ENCODE data around the gene OR2L5. TPM values are rescaled to one million over a fixed set of nuclear protein-coding genes. Genes with fewer than 3 reads are reported as not detected.

The OR2L5 gene, protein sequence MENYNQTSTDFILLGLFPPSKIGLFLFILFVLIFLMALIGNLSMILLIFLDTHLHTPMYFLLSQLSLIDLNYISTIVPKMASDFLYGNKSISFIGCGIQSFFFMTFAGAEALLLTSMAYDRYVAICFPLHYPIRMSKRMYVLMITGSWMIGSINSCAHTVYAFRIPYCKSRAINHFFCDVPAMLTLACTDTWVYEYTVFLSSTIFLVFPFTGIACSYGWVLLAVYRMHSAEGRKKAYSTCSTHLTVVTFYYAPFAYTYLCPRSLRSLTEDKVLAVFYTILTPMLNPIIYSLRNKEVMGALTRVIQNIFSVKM
- not detected in 2 replicates for total RNA-seq
- long read RNA-seq: 0 reads

DNA sequence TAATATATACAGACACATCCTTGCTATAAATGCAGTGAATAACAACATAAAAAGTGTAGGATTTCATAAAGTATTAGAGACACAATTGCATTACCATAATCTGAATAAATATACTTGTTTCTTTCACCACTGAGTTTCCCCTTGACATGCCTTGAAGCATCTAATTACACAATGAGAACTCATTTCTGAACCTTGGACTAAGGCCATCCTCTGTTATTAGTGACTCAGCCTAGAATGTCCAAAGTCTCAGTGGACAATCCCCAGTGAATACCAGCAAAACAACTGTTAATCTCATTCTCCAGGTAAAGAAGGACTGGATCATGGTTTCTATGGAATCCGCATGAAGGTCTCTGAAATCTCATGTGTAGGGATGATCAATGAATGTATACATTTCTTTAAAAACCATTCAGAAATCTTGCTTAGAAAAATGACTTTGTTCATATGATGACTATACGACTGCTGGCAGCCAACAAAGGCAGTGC lies at the start of gene OR2L5:
TSS of gene OR2L5 (plus strand) at position 432 of the 482 bp plus-strand sequence. CDS start 8,288 bp downstream, outside the sequence.
- H3K9me3 Mint-ChIP-seq: peaks cover 28% of the 10 kb centered on the region
- H3K36me3 Mint-ChIP-seq (ENCODE audit: low read depth): peaks cover 3% of the 10 kb centered on the region
- DNase-seq (ENCODE audit: low read depth, low spot score): no peak
- H3K27ac Mint-ChIP-seq (ENCODE audit: unreplicated experiment): no peak within 1 kb of the TSS
- TF ChIP-seq CTCF (conservative IDR thresholded peaks at IDR 0.05): no peak
- H3K4me1 Mint-ChIP-seq: no peaks in the 10 kb centered on the region
- H3K4me3 Mint-ChIP-seq: no peak within 1 kb of the TSS
- H3K27me3 Mint-ChIP-seq (ENCODE audit: low read depth): no peaks in the 10 kb centered on the region

GRCh38 chr1:247964933-247965332 lies 48.5 kb upstream of the OR2L5 start, which contains the start of gene OR2AK2:
TSS of gene OR2AK2 (plus strand) at chr1:247965233. CDS start at chr1:247965377, 144 bp downstream.
- DNase-seq (ENCODE audit: low read depth, low spot score): no peak
- Mint-ChIP-seq H3K4me1 (no peaks in the 10 kb centered on the region), H3K27me3 (ENCODE audit: low read depth) (no peaks in the 10 kb centered on the region), H3K36me3 (ENCODE audit: low read depth) (no peaks in the 10 kb centered on the region), H3K4me3 (no peak within 1 kb of the TSS), H3K9me3 (peaks cover 16% of the 10 kb centered on the region), H3K27ac (ENCODE audit: unreplicated experiment) (no peak within 1 kb of the TSS)
- TF ChIP-seq CTCF (conservative IDR thresholded peaks at IDR 0.05): no peak

GRCh38 chr1:247966532-247967204 lies 46.8 kb upstream of the OR2L5 start:
- Mint-ChIP-seq H3K27ac (ENCODE audit: unreplicated experiment) (no peak overlapping the region), H3K4me1 (no peaks in the 10 kb centered on the region), H3K9me3 (peaks cover 12% of the 10 kb centered on the region), H3K4me3 (no peak overlapping the region), H3K27me3 (ENCODE audit: low read depth) (no peaks in the 10 kb centered on the region), H3K36me3 (ENCODE audit: low read depth) (no peaks in the 10 kb centered on the region)
- TF ChIP-seq CTCF (conservative IDR thresholded peaks at IDR 0.05): no peak
- DNase-seq (ENCODE audit: low read depth, low spot score): no peak

- Mint-ChIP-seq H3K27me3 (ENCODE audit: low read depth) (no peaks in the 10 kb centered on the region), H3K36me3 (ENCODE audit: low read depth) (peaks cover 15% of the 10 kb centered on the region), H3K9me3 (peaks cover 35% of the 10 kb centered on the region), H3K4me3 (no peak overlapping the region), H3K4me1 (no peaks in the 10 kb centered on the region), H3K27ac (ENCODE audit: unreplicated experiment) (no peak overlapping the region)
- DNase-seq (ENCODE audit: low read depth, low spot score): no peak
- no peak for TF ChIP-seq CTCF (conservative IDR thresholded peaks at IDR 0.05)
Observed at GRCh38 chr1:247992986-247993385, 20.5 kb upstream of the OR2L5 start.

- DNase-seq (ENCODE audit: low read depth, low spot score): no peak
- H3K4me1 Mint-ChIP-seq: no peaks in the 10 kb centered on the region
- H3K27ac Mint-ChIP-seq (ENCODE audit: unreplicated experiment): no peak overlapping the region
- H3K4me3 Mint-ChIP-seq: no peak overlapping the region
- peaks cover 26% of the 10 kb centered on the region for H3K9me3 Mint-ChIP-seq
- no peaks in the 10 kb centered on the region for H3K27me3 Mint-ChIP-seq (ENCODE audit: low read depth)
- H3K36me3 Mint-ChIP-seq (ENCODE audit: low read depth): peaks cover 7% of the 10 kb centered on the region
- TF ChIP-seq CTCF (conservative IDR thresholded peaks at IDR 0.05): no peak
Observed at GRCh38 chr1:247998811-247999210, 14.6 kb upstream of the OR2L5 start.
